Endothelial cell of umbilical vein (primary cell): ENCODE measurements around the gene HMCN1. TPM values are rescaled to one million over a fixed set of nuclear protein-coding genes. Genes with fewer than 3 reads are reported as not detected.

Experiments used
- BruUV-seq: library from RNA; stranded (reverse); fragments of 400-500 nt; replicated peaks from 2 replicates; lab custom pipeline; 2021; lab: Mats Ljungman, UMichigan
- CTCF ChIA-PET: fragments of 300-600, 350-600 bp; sonication (Branson Sonifier 250); formaldehyde crosslinking; loops from one replicate; lab custom pipeline; 2021; ENCODE audit warnings: antibody characterized with exemption, inconsistent platforms; lab: Charles Lee
- POLR2A ChIA-PET: fragments of 300-600, 350-600 bp; sonication (Branson Sonifier 250); formaldehyde crosslinking; loops from one replicate; lab custom pipeline; 2021; ENCODE audit warnings: antibody characterized with exemption, inconsistent platforms; lab: Charles Lee
- DNase-seq: peaks from one replicate; pipeline ENCODE4 v3.0.0-alpha.2; 2011; ENCODE audit warnings: low read depth, low spot score
- FAIRE-seq: peaks from 2 replicates; lab custom pipeline; 2011; peaks lifted over from hg19 to GRCh38; lab: Jason Lieb, UNC
- H2AFZ ChIP-seq: 2 replicates; pipeline ENCODE4 v1.6.0; 2012; ENCODE audit warnings: low read depth, low read length, control low read depth, inconsistent platforms
- H3K27ac ChIP-seq: 2 replicates; pipeline ENCODE4 v1.5.1; 2011; ENCODE audit warnings: low read depth, mild to moderate bottlenecking, control low read depth, low read length, moderate library complexity; ENCODE audit not compliant: insufficient read depth
- H3K27me3 ChIP-seq, 2 experiments: 2 replicates each; pipeline versions ENCODE4 v1.6.0 to v1.6.1; 2011; ENCODE audit warnings: low read length in 2 of 2, mixed read lengths in 1 of 2; ENCODE audit not compliant: control insufficient read depth in 2 of 2, insufficient read depth in 2 of 2
- H3K36me3 ChIP-seq, 2 experiments: 2 replicates in 1 of 2; 3 replicates in 1 of 2; pipeline ENCODE4 v1.5.1; 2011; ENCODE audit warnings: low read length in 2 of 2, mild to moderate bottlenecking in 1 of 2, moderate library complexity in 1 of 2; ENCODE audit not compliant: control insufficient read depth in 2 of 2, insufficient read depth in 2 of 2; ENCODE audit errors: extremely low read depth in 1 of 2
- H3K4me1 ChIP-seq: 3 replicates; pipeline ENCODE4 v1.5.1; 2011; ENCODE audit warnings: mild to moderate bottlenecking, low read length; ENCODE audit not compliant: control insufficient read depth, insufficient read depth; ENCODE audit errors: extremely low read depth
- H3K4me2 ChIP-seq: 2 replicates; pipeline ENCODE4 v1.6.1; 2011; ENCODE audit warnings: low read length, control low read depth, mixed read lengths; ENCODE audit not compliant: insufficient read depth
- H3K4me3 ChIP-seq, 3 experiments: fragments of 200-600 bp in 1 of 3; sonication (generic), shearing (Covaris generic) in 1 of 3; replicated peaks in 1 of 3; 2 replicates each; pipeline ENCODE4 v1.5.1; 2011 to 2016; ENCODE audit warnings: control low read depth in 3 of 3, low read length in 3 of 3, mild to moderate bottlenecking in 2 of 3, inconsistent platforms in 1 of 3, low read depth in 1 of 3, moderate library complexity in 1 of 3; ENCODE audit not compliant: insufficient read depth in 1 of 3
- H3K79me2 ChIP-seq: 2 replicates; pipeline ENCODE4 v1.6.0; 2012; ENCODE audit warnings: low read length, inconsistent platforms; ENCODE audit not compliant: control insufficient read depth, insufficient read depth
- H3K9ac ChIP-seq: replicated peaks from 2 replicates; pipeline ENCODE3; 2011; ENCODE audit warnings: low read length, control low read depth; ENCODE audit not compliant: insufficient read depth; ENCODE audit errors: extremely low read depth
- H3K9me1 ChIP-seq: replicated peaks from 3 replicates; pipeline ENCODE4 v1.6.0; 2011; ENCODE audit warnings: mild to moderate bottlenecking, low read length; ENCODE audit not compliant: control insufficient read depth, insufficient read depth; ENCODE audit errors: extremely low read depth
- H3K9me3 ChIP-seq: replicated peaks from 2 replicates; pipeline ENCODE4 v1.5.1; 2012; ENCODE audit warnings: low read length, inconsistent platforms; ENCODE audit not compliant: control insufficient read depth, insufficient read depth
- H4K20me1 ChIP-seq: replicated peaks from 2 replicates; pipeline ENCODE3; 2011; ENCODE audit warnings: mild to moderate bottlenecking, low read length; ENCODE audit not compliant: control insufficient read depth, insufficient read depth; ENCODE audit errors: extremely low read depth
- EZH2 ChIP-seq: IDR thresholded peaks from 2 replicates; pipeline ENCODE4 v1.6.1; 2012; ENCODE audit warnings: borderline replicate concordance, low read depth, mild to moderate bottlenecking, moderate library complexity, low read length, inconsistent platforms; ENCODE audit not compliant: severe bottlenecking
- FOS ChIP-seq: IDR thresholded peaks from 2 replicates; pipeline ENCODE4 v1.6.1; 2011; ENCODE audit warnings: mild to moderate bottlenecking, low read length, moderate library complexity, borderline replicate concordance; ENCODE audit not compliant: insufficient read depth
- MYC ChIP-seq: IDR thresholded peaks from one replicate; pipeline ENCODE4 v1.6.1; 2011; ENCODE audit warnings: mild to moderate bottlenecking, low read depth, low read length
- POLR2A ChIP-seq: IDR thresholded peaks from 2 replicates; pipeline ENCODE4 v1.6.1; 2012; ENCODE audit warnings: low read depth, mild to moderate bottlenecking, control low read depth, low read length
- dilution Hi-C: fragments of 300-500 bp; cut with MboI; formaldehyde crosslinking; loops from one replicate; pipeline ENCODE4 v1.15.0; 2019; ENCODE audit warnings: low sequenced_read_pairs; ENCODE audit not compliant: extremely low pct_ligation_motif_present
- intact Hi-C: fragments of 100-400 bp; cut with micrococcal nuclease; formaldehyde crosslinking; loops from one replicate; pipeline ENCODE4 v1.10.0; 2022
- polyA plus RNA-seq, 4 experiments: library from polyadenylated mRNA; depleted of rRNA in 3 of 4; stranded (reverse) in 3 of 4; unstranded in 1 of 4; fragments of >200 nt; gene quantifications; 2 replicates each; pipeline versions ENCODE4 v1.2.1 to v1.2.3, GENCODE V29; 2011 to 2012; ENCODE audit warnings: missing spikeins in 1 of 4
- total RNA-seq: library from RNA; stranded (reverse); gene quantifications from 2 replicates; pipeline ENCODE4 v1.2.3, GENCODE V29; 2021
- TF ChIP-seq, protein P1 (sequence below): IDR thresholded peaks from 2 replicates; pipeline ENCODE4 v1.6.1; 2011; ENCODE audit not compliant: insufficient read depth, insufficient read length

Gene HMCN1
- total and polyA plus RNA-seq, 2 donors (not counting 3 experiments of a cell fraction or from before 2014, with no cell fraction given), result 10.3 to 16.0 TPM

DNA sequence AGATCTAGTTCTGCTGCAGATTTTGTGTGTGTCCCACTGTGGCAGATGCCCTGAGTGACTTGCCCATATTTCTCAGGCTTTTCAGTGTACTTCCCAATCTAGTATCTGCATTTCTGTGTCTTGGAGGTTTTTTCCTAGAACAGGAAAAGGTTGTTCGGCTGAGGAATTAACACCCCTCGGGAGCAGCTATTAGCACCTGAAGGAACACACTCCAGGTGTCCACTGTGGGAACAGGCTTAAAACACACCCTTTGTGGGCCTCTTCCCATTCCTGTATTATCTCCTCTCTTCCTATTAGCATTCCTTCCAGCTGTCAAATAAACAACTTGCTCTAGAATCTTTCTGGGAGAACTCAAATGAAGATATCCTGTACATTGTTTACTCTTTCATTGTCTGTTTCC lies 178.3 kb downstream of the HMCN1 start:
- intact Hi-C loops, result no loop called here
- H3K27me3 ChIP-seq, result no peaks in the 10 kb centered on the region
- DNase-seq (peak; percentile 18), FAIRE-seq (no peak)
- CTCF ChIA-PET, result no interaction called here
- H3K9me3 ChIP-seq, result no peaks in the 10 kb centered on the region
- no peak for TF ChIP-seq FOS
- TF ChIP-seq, protein P1, sequence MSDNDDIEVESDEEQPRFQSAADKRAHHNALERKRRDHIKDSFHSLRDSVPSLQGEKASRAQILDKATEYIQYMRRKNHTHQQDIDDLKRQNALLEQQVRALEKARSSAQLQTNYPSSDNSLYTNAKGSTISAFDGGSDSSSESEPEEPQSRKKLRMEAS, result no peak
- H3K4me1 ChIP-seq, result no peaks in the 10 kb centered on the region
- no peaks in the 10 kb centered on the region for H3K9me1 ChIP-seq
- POLR2A ChIA-PET, result no interaction called here
- BruUV-seq, result no TSS peak
- dilution Hi-C loops, result no loop called here
- no peak overlapping the region for H2AFZ ChIP-seq
- H3K4me3 ChIP-seq, result no peak overlapping the region
- H3K36me3 ChIP-seq, result no peaks in the 10 kb centered on the region
- no peak overlapping the region for H3K4me2 ChIP-seq
- H3K79me2 ChIP-seq, result no peaks in the 10 kb centered on the region
- no peaks in the 10 kb centered on the region for H4K20me1 ChIP-seq
- no peak overlapping the region for H3K9ac ChIP-seq
- H3K27ac ChIP-seq, result no peak overlapping the region

DNA sequence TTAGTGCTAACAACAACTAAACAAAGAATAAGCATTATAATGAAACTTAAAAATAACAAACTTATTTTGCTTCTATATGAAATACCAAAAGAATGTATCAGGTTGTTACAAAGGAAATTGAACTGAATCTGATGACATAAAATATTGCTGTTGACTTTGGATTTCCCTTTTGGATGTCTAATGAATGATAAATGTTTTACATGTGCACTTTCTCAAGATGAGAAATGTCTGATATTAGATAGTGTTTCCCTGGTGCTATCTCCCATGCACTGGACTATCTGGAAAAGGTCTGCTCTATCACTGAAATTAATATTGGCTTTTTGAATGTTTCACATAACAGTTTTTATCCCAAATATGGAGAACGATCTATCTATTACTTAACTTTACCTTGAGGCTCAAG lies 179.9 kb downstream of the HMCN1 start:
- Histone ChIP-seq H3K9me1 (no peaks in the 10 kb centered on the region), H3K79me2 (no peaks in the 10 kb centered on the region), H3K9ac (no peak overlapping the region), H3K36me3 (no peaks in the 10 kb centered on the region), H3K9me3 (no peaks in the 10 kb centered on the region), H3K27ac (no peak overlapping the region), H3K4me3 (no peak overlapping the region), H3K4me2 (no peak overlapping the region), H4K20me1 (no peaks in the 10 kb centered on the region), H3K27me3 (no peaks in the 10 kb centered on the region), H2AFZ (no peak overlapping the region), H3K4me1 (no peaks in the 10 kb centered on the region)
- FAIRE-seq (no peak), DNase-seq (peak; percentile 28)
- ChIA-PET POLR2A (no interaction called here), CTCF (interaction anchor here (0.8 kb wide), 1 partner anchor 15 kb away, joined by 3 read pairs; no protein-coding TSS in a partner anchor)
- intact Hi-C loops (loop anchor here (1.0 kb wide), 1 partner anchor 44 kb away; no protein-coding TSS in a partner anchor), dilution Hi-C loops (no loop called here)
- TF ChIP-seq EZH2 (no peak), POLR2A (no peak), FOS (no peak), MYC (no peak)
- TF ChIP-seq, protein P1, result no peak
- no TSS peak for BruUV-seq
